Sigmoid colon (tissue), 4 donors: ENCODE data around the gene COG5.

ENCODE experiments used
- EP300 ChIP-seq, 4 donors: sonication (generic); formaldehyde crosslinking; IDR thresholded peaks; one replicate each; pipeline ENCODE4 v1.6.1; 2017; ENCODE audit warnings: antibody characterized with exemption in 4 of 4
- POLR2A ChIP-seq, 2 donors: fragments of 450-650 bp; IDR thresholded peaks; one replicate each; pipeline ENCODE4 v1.6.1; 2016; ENCODE audit warnings: antibody characterized with exemption in 2 of 2, mild to moderate bottlenecking in 2 of 2, moderate library complexity in 2 of 2
- TF ChIP-seq, protein P1 (sequence below), 4 experiments: fragments of 450-650 bp in 3 of 4; fragments of 200-600 bp in 1 of 4; IDR thresholded peaks; one replicate each; pipeline ENCODE4 v1.5.1; 2016 to 2019; ENCODE audit warnings: antibody characterized with exemption in 4 of 4, mild to moderate bottlenecking in 3 of 4, moderate library complexity in 2 of 4

GRCh38 chr7:107471292-107472070 is 92.2 kb downstream of the COG5 start:
- TF ChIP-seq, protein P1, sequence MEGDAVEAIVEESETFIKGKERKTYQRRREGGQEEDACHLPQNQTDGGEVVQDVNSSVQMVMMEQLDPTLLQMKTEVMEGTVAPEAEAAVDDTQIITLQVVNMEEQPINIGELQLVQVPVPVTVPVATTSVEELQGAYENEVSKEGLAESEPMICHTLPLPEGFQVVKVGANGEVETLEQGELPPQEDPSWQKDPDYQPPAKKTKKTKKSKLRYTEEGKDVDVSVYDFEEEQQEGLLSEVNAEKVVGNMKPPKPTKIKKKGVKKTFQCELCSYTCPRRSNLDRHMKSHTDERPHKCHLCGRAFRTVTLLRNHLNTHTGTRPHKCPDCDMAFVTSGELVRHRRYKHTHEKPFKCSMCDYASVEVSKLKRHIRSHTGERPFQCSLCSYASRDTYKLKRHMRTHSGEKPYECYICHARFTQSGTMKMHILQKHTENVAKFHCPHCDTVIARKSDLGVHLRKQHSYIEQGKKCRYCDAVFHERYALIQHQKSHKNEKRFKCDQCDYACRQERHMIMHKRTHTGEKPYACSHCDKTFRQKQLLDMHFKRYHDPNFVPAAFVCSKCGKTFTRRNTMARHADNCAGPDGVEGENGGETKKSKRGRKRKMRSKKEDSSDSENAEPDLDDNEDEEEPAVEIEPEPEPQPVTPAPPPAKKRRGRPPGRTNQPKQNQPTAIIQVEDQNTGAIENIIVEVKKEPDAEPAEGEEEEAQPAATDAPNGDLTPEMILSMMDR (IDR thresholded peaks at IDR 0.05), result no peak
- no peak for TF ChIP-seq POLR2A (IDR thresholded peaks at IDR 0.05)
- TF ChIP-seq EP300 (IDR thresholded peaks at IDR 0.05), result no peak
